Testis (tissue), 3 donors: Measurements from ENCODE around the gene HTATSF1. TPM values are rescaled to one million over a fixed set of nuclear protein-coding genes. Genes with fewer than 3 reads are reported as not detected.

ENCODE experiments used
- DNase-seq: peaks from one replicate; pipeline ENCODE4 v3.0.0-alpha.2; 2019
- H3K27ac ChIP-seq, 2 donors: fragments of 200-600 bp; sonication (generic); one replicate each; pipeline ENCODE4 v1.5.1; 2019
- H3K27me3 ChIP-seq: fragments of 200-600 bp; sonication (generic); one replicate; pipeline ENCODE4 v1.5.1; 2019
- H3K36me3 ChIP-seq: fragments of 200-600 bp; sonication (generic); one replicate; pipeline ENCODE4 v1.5.1; 2017; ENCODE audit warnings: low read depth; ENCODE audit errors: missing control alignments
- H3K4me1 ChIP-seq: fragments of 200-600 bp; sonication (generic); one replicate; pipeline ENCODE4 v1.5.1; 2019
- H3K4me3 ChIP-seq, 2 donors: fragments of 200-600 bp; sonication (generic); one replicate each; pipeline ENCODE4 v1.5.1; 2017 to 2019
- H3K9me3 ChIP-seq: fragments of 200-600 bp; sonication (generic); one replicate; pipeline ENCODE4 v1.5.1; 2017
- POLR2A ChIP-seq: fragments of 450-650 bp; IDR thresholded peaks from one replicate; pipeline ENCODE4 v1.6.1; 2017; ENCODE audit warnings: antibody characterized with exemption, mild to moderate bottlenecking, moderate library complexity
- WGBS, 2 donors: methylation state at CpG; one replicate each; pipeline ENCODE4 v1.1.5; 2018; 5-methylcytosine and 5-hydroxymethylcytosine counted together
- intact Hi-C: fragments of 100-400 bp; cut with DNase I; formaldehyde crosslinking; loops from one replicate; pipeline ENCODE4 v1.15.1; 2023; ENCODE audit warnings: low total_unique reads
- polyA plus RNA-seq: library from polyadenylated mRNA; stranded (reverse); fragments of 350-450 nt; fragmentation: Illumina TruSeq; extraction: RNeasy Lipid Tissue Mini Kit (QIAGEN cat#74804); gene quantifications from one replicate; pipeline ENCODE4 v1.2.3, GENCODE V29; 2014; ENCODE audit warnings: low read depth, low replicate concordance; ENCODE audit not compliant: insufficient read depth
- total RNA-seq, 2 donors: library from RNA; depleted of rRNA; stranded (reverse); fragments of >200 nt; gene quantifications; one replicate each; pipeline ENCODE4 v1.2.3, GENCODE V29; 2016
- TF ChIP-seq, protein P1 (sequence below), 3 experiments: fragments of 450-650 bp in 2 of 3; fragments of 200-600 bp in 1 of 3; sonication (generic) in 1 of 3; IDR thresholded peaks; one replicate each; pipeline ENCODE4 v1.5.1; 2016 to 2019; ENCODE audit warnings: antibody characterized with exemption in 3 of 3, mild to moderate bottlenecking in 2 of 3, moderate library complexity in 1 of 3

Gene HTATSF1
- total and polyA plus RNA-seq, 3 donors from 2014 or later = 65.3 to 115 (median 103) TPM

DNA sequence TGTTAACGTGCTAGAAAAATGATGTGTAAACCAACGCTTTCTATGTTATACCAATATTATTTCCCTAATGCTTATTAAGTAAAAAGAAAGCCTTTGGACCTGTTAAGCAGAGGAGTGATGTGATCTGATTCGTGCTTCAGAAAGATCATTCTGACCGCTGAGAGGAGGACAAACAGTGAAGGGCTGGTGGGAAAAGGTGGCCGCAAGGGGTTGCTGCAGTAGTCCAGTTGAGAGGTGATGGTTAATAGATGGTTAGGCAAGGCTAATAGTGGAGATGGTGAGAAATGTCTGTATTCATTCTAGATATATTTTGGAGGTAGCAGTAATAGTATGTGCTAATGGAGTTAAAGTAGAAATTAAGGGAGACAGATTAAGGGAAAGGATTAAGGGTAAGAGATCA lies 21.7 kb downstream of the HTATSF1 start:
- no peaks in the 10 kb centered on the region for H3K36me3 ChIP-seq
- H3K27ac ChIP-seq = no peak overlapping the region
- no peaks in the 10 kb centered on the region for H3K9me3 ChIP-seq
- 82 to 86% methylated on average over 5 of the region's 5 CpGs for WGBS, 2 donors
- H3K4me1 ChIP-seq = no peaks in the 10 kb centered on the region
- intact Hi-C loops = no loop called here
- no peak for DNase-seq
- TF ChIP-seq POLR2A = no peak
- TF ChIP-seq, protein P1, sequence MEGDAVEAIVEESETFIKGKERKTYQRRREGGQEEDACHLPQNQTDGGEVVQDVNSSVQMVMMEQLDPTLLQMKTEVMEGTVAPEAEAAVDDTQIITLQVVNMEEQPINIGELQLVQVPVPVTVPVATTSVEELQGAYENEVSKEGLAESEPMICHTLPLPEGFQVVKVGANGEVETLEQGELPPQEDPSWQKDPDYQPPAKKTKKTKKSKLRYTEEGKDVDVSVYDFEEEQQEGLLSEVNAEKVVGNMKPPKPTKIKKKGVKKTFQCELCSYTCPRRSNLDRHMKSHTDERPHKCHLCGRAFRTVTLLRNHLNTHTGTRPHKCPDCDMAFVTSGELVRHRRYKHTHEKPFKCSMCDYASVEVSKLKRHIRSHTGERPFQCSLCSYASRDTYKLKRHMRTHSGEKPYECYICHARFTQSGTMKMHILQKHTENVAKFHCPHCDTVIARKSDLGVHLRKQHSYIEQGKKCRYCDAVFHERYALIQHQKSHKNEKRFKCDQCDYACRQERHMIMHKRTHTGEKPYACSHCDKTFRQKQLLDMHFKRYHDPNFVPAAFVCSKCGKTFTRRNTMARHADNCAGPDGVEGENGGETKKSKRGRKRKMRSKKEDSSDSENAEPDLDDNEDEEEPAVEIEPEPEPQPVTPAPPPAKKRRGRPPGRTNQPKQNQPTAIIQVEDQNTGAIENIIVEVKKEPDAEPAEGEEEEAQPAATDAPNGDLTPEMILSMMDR (IDR thresholded peaks at IDR 0.05) = no peak
- no peak overlapping the region for H3K4me3 ChIP-seq
- no peaks in the 10 kb centered on the region for H3K27me3 ChIP-seq

DNA sequence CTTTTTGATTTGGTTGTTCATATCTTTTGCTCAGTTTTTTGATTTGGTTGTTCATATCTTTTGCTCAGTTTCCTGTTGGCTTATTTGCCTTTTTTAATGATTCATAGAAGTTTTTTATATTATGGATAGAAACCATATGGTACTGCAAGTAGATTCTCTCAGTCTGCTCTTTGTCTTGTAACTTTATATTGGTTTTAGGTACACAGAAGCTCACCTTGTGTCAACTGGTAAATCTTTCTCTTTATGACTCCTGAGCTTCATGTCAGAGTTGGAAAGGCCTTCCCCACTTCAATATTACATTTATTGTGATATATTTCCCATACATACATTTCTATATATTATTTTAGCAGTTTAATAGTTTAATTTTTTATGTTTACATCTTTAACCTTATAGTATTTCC lies 26.4 kb downstream of the HTATSF1 start:
- Histone ChIP-seq H3K9me3 (no peaks in the 10 kb centered on the region), H3K27ac (no peak overlapping the region), H3K4me3 (no peak overlapping the region), H3K4me1 (peaks cover 4% of the 10 kb centered on the region), H3K27me3 (no peaks in the 10 kb centered on the region), H3K36me3 (no peaks in the 10 kb centered on the region)
- DNase-seq = no peak
- TF ChIP-seq, protein P1 (IDR thresholded peaks at IDR 0.05) = no peak
- no peak for TF ChIP-seq POLR2A
- intact Hi-C loops = no loop called here

DNA sequence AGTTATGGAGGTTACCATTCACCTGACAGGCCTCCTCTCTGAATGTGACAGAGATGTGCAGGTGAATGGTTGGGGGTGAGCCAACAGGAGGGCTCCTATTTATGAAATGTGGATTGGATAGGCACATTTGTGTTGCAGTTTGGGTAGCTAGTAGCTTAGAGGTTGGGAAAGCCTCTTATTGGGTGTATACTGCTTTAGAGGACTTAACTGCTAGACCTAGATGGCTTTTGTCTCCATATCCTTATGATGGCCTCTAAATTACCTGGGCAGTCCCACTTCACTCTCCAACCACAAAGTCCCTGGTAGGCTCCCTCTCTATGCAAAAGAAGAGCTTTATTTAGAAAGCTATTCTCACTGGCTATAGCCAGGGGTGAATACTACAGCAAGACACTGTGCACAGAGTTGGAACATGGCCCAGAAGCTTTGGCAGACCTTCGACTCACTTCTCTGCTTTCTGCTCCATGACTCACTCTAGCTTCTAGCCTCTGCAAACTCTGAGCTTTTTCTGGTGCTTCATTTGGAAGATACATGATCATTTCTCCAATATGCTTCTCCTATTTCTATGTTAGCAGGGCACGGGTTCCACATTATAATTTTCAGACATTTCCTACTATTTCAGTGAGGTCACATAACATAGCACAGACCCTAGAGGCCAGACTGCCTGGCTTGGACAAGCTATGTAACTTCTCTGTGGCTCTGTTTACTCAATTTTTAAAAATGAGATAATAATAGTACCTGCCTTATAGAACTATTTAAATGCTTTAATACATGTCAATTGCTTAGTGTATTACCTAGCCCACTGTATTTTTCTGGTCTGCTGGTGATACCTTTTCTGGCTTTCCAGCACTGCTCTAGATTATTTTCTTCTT lies 28.6 kb downstream of the HTATSF1 start:
- H3K4me1 ChIP-seq = peaks cover 4% of the 10 kb centered on the region
- TF ChIP-seq, protein P1 (IDR thresholded peaks at IDR 0.05) = no peak
- TF ChIP-seq POLR2A = no peak
- no peaks in the 10 kb centered on the region for H3K27me3 ChIP-seq
- H3K9me3 ChIP-seq = no peaks in the 10 kb centered on the region
- no peak overlapping the region for H3K27ac ChIP-seq
- intact Hi-C loops = no loop called here
- peak; percentile 80 for DNase-seq
- H3K36me3 ChIP-seq = no peaks in the 10 kb centered on the region
- WGBS, 2 donors = 44 to 52% methylated on average over 2 of the region's 2 CpGs
- no peak overlapping the region for H3K4me3 ChIP-seq

DNA sequence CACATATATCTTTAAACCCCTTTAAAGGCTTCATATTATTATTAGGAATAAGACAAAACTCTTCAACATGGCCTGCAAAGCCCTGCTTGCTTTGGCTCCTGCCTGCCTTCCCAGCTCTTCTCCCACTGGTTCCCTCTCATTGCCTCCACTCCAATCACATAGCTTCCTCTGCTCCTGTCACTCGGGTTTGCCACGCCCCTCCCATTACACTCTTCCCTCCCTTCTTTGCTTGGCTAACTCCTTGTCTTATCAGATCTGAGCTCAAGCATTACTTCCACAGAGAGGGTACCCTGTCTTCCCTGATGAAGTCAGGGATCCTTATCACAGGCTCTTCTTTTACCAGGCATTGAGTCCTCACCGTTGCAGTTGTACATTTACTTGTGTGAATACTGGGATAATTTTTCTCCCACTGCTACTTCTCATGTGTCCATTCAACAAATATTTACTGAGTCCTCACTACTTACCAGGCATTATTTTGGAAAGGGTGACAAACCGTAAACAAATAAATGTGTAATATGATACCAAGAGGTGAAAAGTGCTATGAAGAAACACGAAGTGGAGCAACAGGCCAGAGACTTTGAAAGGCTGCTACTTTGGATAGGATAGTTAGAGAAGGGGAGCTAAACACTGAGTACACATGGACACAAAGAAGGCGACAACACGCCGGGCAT lies 31.4 kb downstream of the HTATSF1 start:
- H3K9me3 ChIP-seq = no peaks in the 10 kb centered on the region
- DNase-seq = no peak
- TF ChIP-seq, protein P1 (IDR thresholded peaks at IDR 0.05) = no peak
- TF ChIP-seq POLR2A = no peak
- H3K27me3 ChIP-seq = no peaks in the 10 kb centered on the region
- peaks cover 4% of the 10 kb centered on the region for H3K4me1 ChIP-seq
- intact Hi-C loops = no loop called here
- no peak overlapping the region for H3K4me3 ChIP-seq
- H3K36me3 ChIP-seq = no peaks in the 10 kb centered on the region
- H3K27ac ChIP-seq = no peak overlapping the region
- WGBS, 2 donors = 73 to 75% methylated on average over 8 of the region's 8 CpGs
